Endothelial cell of umbilical vein (primary cell): ENCODE results near the gene SORCS1. TPM values are rescaled to one million over a fixed set of nuclear protein-coding genes. Genes with fewer than 3 reads are reported as not detected.

Experiments used
- BruUV-seq: library from RNA; stranded (reverse); fragments of 400-500 nt; replicated peaks from 2 replicates; lab custom pipeline; 2021; lab: Mats Ljungman, UMichigan
- CTCF ChIA-PET: fragments of 300-600, 350-600 bp; sonication (Branson Sonifier 250); formaldehyde crosslinking; loops from one replicate; lab custom pipeline; 2021; ENCODE audit warnings: antibody characterized with exemption, inconsistent platforms; lab: Charles Lee
- POLR2A ChIA-PET: fragments of 300-600, 350-600 bp; sonication (Branson Sonifier 250); formaldehyde crosslinking; loops from one replicate; lab custom pipeline; 2021; ENCODE audit warnings: antibody characterized with exemption, inconsistent platforms; lab: Charles Lee
- DNase-seq: peaks from one replicate; pipeline ENCODE4 v3.0.0-alpha.2; 2011; ENCODE audit warnings: low read depth, low spot score
- FAIRE-seq: peaks from 2 replicates; lab custom pipeline; 2011; peaks lifted over from hg19 to GRCh38; lab: Jason Lieb, UNC
- H2AFZ ChIP-seq: 2 replicates; pipeline ENCODE4 v1.6.0; 2012; ENCODE audit warnings: low read depth, low read length, control low read depth, inconsistent platforms
- H3K27ac ChIP-seq: 2 replicates; pipeline ENCODE4 v1.5.1; 2011; ENCODE audit warnings: low read depth, mild to moderate bottlenecking, control low read depth, low read length, moderate library complexity; ENCODE audit not compliant: insufficient read depth
- H3K27me3 ChIP-seq, 2 experiments: 2 replicates each; pipeline versions ENCODE4 v1.6.0 to v1.6.1; 2011; ENCODE audit warnings: low read length in 2 of 2, mixed read lengths in 1 of 2; ENCODE audit not compliant: control insufficient read depth in 2 of 2, insufficient read depth in 2 of 2
- H3K36me3 ChIP-seq, 2 experiments: 2 replicates in 1 of 2; 3 replicates in 1 of 2; pipeline ENCODE4 v1.5.1; 2011; ENCODE audit warnings: low read length in 2 of 2, mild to moderate bottlenecking in 1 of 2, moderate library complexity in 1 of 2; ENCODE audit not compliant: control insufficient read depth in 2 of 2, insufficient read depth in 2 of 2; ENCODE audit errors: extremely low read depth in 1 of 2
- H3K4me1 ChIP-seq: 3 replicates; pipeline ENCODE4 v1.5.1; 2011; ENCODE audit warnings: mild to moderate bottlenecking, low read length; ENCODE audit not compliant: control insufficient read depth, insufficient read depth; ENCODE audit errors: extremely low read depth
- H3K4me2 ChIP-seq: 2 replicates; pipeline ENCODE4 v1.6.1; 2011; ENCODE audit warnings: low read length, control low read depth, mixed read lengths; ENCODE audit not compliant: insufficient read depth
- H3K4me3 ChIP-seq, 3 experiments: fragments of 200-600 bp in 1 of 3; sonication (generic), shearing (Covaris generic) in 1 of 3; replicated peaks in 1 of 3; 2 replicates each; pipeline ENCODE4 v1.5.1; 2011 to 2016; ENCODE audit warnings: control low read depth in 3 of 3, low read length in 3 of 3, mild to moderate bottlenecking in 2 of 3, inconsistent platforms in 1 of 3, low read depth in 1 of 3, moderate library complexity in 1 of 3; ENCODE audit not compliant: insufficient read depth in 1 of 3
- H3K79me2 ChIP-seq: 2 replicates; pipeline ENCODE4 v1.6.0; 2012; ENCODE audit warnings: low read length, inconsistent platforms; ENCODE audit not compliant: control insufficient read depth, insufficient read depth
- H3K9ac ChIP-seq: replicated peaks from 2 replicates; pipeline ENCODE3; 2011; ENCODE audit warnings: low read length, control low read depth; ENCODE audit not compliant: insufficient read depth; ENCODE audit errors: extremely low read depth
- H3K9me1 ChIP-seq: replicated peaks from 3 replicates; pipeline ENCODE4 v1.6.0; 2011; ENCODE audit warnings: mild to moderate bottlenecking, low read length; ENCODE audit not compliant: control insufficient read depth, insufficient read depth; ENCODE audit errors: extremely low read depth
- H3K9me3 ChIP-seq: replicated peaks from 2 replicates; pipeline ENCODE4 v1.5.1; 2012; ENCODE audit warnings: low read length, inconsistent platforms; ENCODE audit not compliant: control insufficient read depth, insufficient read depth
- H4K20me1 ChIP-seq: replicated peaks from 2 replicates; pipeline ENCODE3; 2011; ENCODE audit warnings: mild to moderate bottlenecking, low read length; ENCODE audit not compliant: control insufficient read depth, insufficient read depth; ENCODE audit errors: extremely low read depth
- CTCF ChIP-seq, 2 donors: IDR thresholded peaks; 1 replicate in 1 of 2; 2 replicates in 1 of 2; pipeline ENCODE4 v1.5.1; 2011; ENCODE audit warnings: low read length in 2 of 2, mild to moderate bottlenecking in 2 of 2, moderate library complexity in 2 of 2, control low read depth in 1 of 2, inconsistent platforms in 1 of 2, low read depth in 1 of 2; ENCODE audit not compliant: insufficient read depth in 1 of 2; ENCODE audit errors: extremely low read depth in 1 of 2
- EZH2 ChIP-seq: IDR thresholded peaks from 2 replicates; pipeline ENCODE4 v1.6.1; 2012; ENCODE audit warnings: borderline replicate concordance, low read depth, mild to moderate bottlenecking, moderate library complexity, low read length, inconsistent platforms; ENCODE audit not compliant: severe bottlenecking
- JUN ChIP-seq: IDR thresholded peaks from 2 replicates; pipeline ENCODE4 v1.6.1; 2011; ENCODE audit warnings: borderline replicate concordance, low read depth; ENCODE audit not compliant: insufficient read length, insufficient read depth
- MAX ChIP-seq: IDR thresholded peaks from 2 replicates; pipeline ENCODE4 v1.6.1; 2011; ENCODE audit not compliant: insufficient read depth, insufficient read length
- POLR2A ChIP-seq: IDR thresholded peaks from 2 replicates; pipeline ENCODE4 v1.6.1; 2012; ENCODE audit warnings: low read depth, mild to moderate bottlenecking, control low read depth, low read length
- dilution Hi-C: fragments of 300-500 bp; cut with MboI; formaldehyde crosslinking; loops from one replicate; pipeline ENCODE4 v1.15.0; 2019; ENCODE audit warnings: low sequenced_read_pairs; ENCODE audit not compliant: extremely low pct_ligation_motif_present
- intact Hi-C: fragments of 100-400 bp; cut with micrococcal nuclease; formaldehyde crosslinking; loops from one replicate; pipeline ENCODE4 v1.10.0; 2022
- polyA plus RNA-seq, 4 experiments: library from polyadenylated mRNA; depleted of rRNA in 3 of 4; stranded (reverse) in 3 of 4; unstranded in 1 of 4; fragments of >200 nt; gene quantifications; 2 replicates each; pipeline versions ENCODE4 v1.2.1 to v1.2.3, GENCODE V29; 2011 to 2012; ENCODE audit warnings: missing spikeins in 1 of 4
- total RNA-seq: library from RNA; stranded (reverse); gene quantifications from 2 replicates; pipeline ENCODE4 v1.2.3, GENCODE V29; 2021

The SORCS1 gene
- total and polyA plus RNA-seq, 2 donors (not counting 3 experiments of a cell fraction or from before 2014, with no cell fraction given) = not detected

- dilution Hi-C loops = no loop called here
- CTCF ChIA-PET = no interaction called here
- no TSS peak for BruUV-seq
Measured at GRCh38 chr10:106978756-106979155, 185.8 kb downstream of the SORCS1 start.

More at GRCh38 chr10:106978756-106979155, 185.8 kb downstream of the SORCS1 start:
- Histone ChIP-seq H3K9me3 (peaks cover 2% of the 10 kb centered on the region), H4K20me1 (no peaks in the 10 kb centered on the region), H3K79me2 (no peaks in the 10 kb centered on the region), H3K4me3 (no peak overlapping the region), H2AFZ (no peak overlapping the region), H3K27me3 (no peaks in the 10 kb centered on the region), H3K9ac (no peak overlapping the region), H3K9me1 (no peaks in the 10 kb centered on the region), H3K4me2 (no peak overlapping the region), H3K36me3 (no peaks in the 10 kb centered on the region), H3K27ac (no peak overlapping the region), H3K4me1 (no peaks in the 10 kb centered on the region)
- POLR2A ChIA-PET = no interaction called here
- intact Hi-C loops = no loop called here
- no peak for TF ChIP-seq EZH2
- no peak for TF ChIP-seq CTCF (IDR thresholded peaks at IDR 0.05; ENCODE audit: extremely low read depth in 1 of 2, insufficient read depth in 1 of 2, low read depth in 1 of 2, low read length in 2 of 2)
- TF ChIP-seq MAX = no peak
- TF ChIP-seq POLR2A = no peak
- TF ChIP-seq JUN = no peak
- FAIRE-seq = no peak
- DNase-seq = no peak
